GM12891 (cell line): ENCODE measurements around the gene ANOS1.

Experiments
- POLR2A ChIP-seq: IDR thresholded peaks from 2 replicates; pipeline ENCODE4 v1.6.1; 2011; ENCODE audit warnings: low read depth, low read length, control low read depth
- POLR2AphosphoS5 ChIP-seq: IDR thresholded peaks from 2 replicates; pipeline ENCODE4 v1.6.1; 2011; ENCODE audit warnings: low read depth, low read length, control low read depth
- TAF1 ChIP-seq: IDR thresholded peaks from 2 replicates; pipeline ENCODE4 v1.6.1; 2011; ENCODE audit warnings: low read depth, low read length, control low read depth

DNA sequence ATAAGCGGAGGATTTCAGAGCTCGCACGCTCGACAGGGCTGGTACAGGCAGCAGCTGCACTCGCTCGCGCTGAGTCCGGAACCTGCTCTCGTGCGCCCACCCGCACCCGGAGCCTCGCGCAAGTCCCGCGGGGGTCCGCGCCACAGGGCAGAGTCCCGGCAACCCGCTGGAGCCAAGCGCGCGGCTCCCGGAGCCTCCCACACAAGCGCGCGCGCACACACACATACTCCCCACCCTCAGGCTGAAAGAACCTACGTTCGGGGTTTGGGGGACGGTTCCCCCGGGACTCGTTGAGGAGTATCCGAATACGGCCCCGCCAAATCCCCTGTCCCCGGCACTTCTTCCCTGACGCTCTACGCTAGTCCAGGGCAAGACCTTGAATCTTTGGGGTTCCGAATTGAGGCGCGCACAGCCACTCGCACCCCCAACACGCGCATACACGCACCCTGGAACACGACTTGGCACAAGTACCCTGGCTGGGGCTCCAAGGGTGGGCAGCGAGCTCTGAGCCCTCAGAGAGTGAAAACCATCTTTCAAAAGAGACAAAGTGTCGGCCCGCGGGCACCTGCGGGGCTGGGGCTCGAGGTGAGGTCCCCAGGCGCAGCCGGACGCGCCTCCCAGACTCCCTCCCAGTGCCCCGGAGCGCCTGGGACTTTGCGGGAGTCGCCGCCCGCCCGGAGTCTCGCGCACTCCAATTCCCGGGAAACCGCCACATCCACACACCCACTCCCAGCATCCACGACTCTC, 952 bp downstream of the ANOS1 start:
- no peak for TF ChIP-seq POLR2AphosphoS5
- TF ChIP-seq TAF1, result no peak
- TF ChIP-seq POLR2A, result no peak
